Measurements from ENCODE around the gene HRNR. TPM values are rescaled to one million over a fixed set of nuclear protein-coding genes. Genes with fewer than 3 reads are reported as not detected.

Gene HRNR
- polyA plus RNA-seq, 1 of the 3 experiments (the other 2 are of a cell fraction), result not detected

- H3K27ac ChIP-seq (ENCODE audit: low read depth in 2 of 2, low read length in 1 of 2), result no peak overlapping the region
- H3K9me3 ChIP-seq, result no peaks in the 10 kb centered on the region
- H3K9me2 ChIP-seq, result no peaks in the 10 kb centered on the region
- H3K27me3 ChIP-seq (ENCODE audit: insufficient read depth), result no peaks in the 10 kb centered on the region
- H3K36me3 ChIP-seq (replicated peaks in 1 of 2; ENCODE audit: control insufficient read depth in 1 of 2, insufficient read depth in 2 of 2, low read length in 1 of 2), result no peaks in the 10 kb centered on the region
- WGBS (ENCODE audit: low lambda C conversion rate), result 4% methylated on average over 1 of the region's 1 CpG
- no peak for DNase-seq
- H3K4me3 ChIP-seq (ENCODE audit: low read depth in 2 of 2, low read length in 1 of 2), result no peak overlapping the region
- H3K79me2 ChIP-seq (ENCODE audit: insufficient read depth), result no peaks in the 10 kb centered on the region
- H2AFZ ChIP-seq (ENCODE audit: low read depth), result no peak overlapping the region
- H3K9ac ChIP-seq, result no peak overlapping the region
- CTCF ChIA-PET, result no interaction called here
- H3K4me1 ChIP-seq (ENCODE audit: control insufficient read depth in 1 of 2, insufficient read depth in 2 of 2, low read depth in 1 of 2, low read length in 1 of 2), result no peaks in the 10 kb centered on the region
- H4K20me1 ChIP-seq (ENCODE audit: insufficient read depth), result no peaks in the 10 kb centered on the region
- H3F3A ChIP-seq (replicated peaks; ENCODE audit: insufficient read depth), result no peaks in the 10 kb centered on the region
- H3K4me2 ChIP-seq, result no peak overlapping the region
- POLR2A ChIA-PET, result no interaction called here
- no peak for TF ChIP-seq POLR2AphosphoS5 (IDR thresholded peaks at IDR 0.05; ENCODE audit: low read depth, low read length)
- no peak for TF ChIP-seq RXRA (IDR thresholded peaks at IDR 0.05; ENCODE audit: borderline replicate concordance, low read depth)
- TF ChIP-seq TCF12 (IDR thresholded peaks at IDR 0.05), result no peak
- TF ChIP-seq IRF3 (IDR thresholded peaks at IDR 0.05; ENCODE audit: low read depth, low read length), result no peak
- no peak for TF ChIP-seq FOSL2 (IDR thresholded peaks at IDR 0.05; ENCODE audit: borderline replicate concordance, low read depth)
- TF ChIP-seq YY1 (IDR thresholded peaks at IDR 0.05; ENCODE audit: low read depth), result no peak
- TF ChIP-seq PBX3 (IDR thresholded peaks at IDR 0.05), result no peak
- no peak for TF ChIP-seq CHD2 (IDR thresholded peaks at IDR 0.05; ENCODE audit: low read length, partially characterized antibody)
- no peak for TF ChIP-seq RFX5 (IDR thresholded peaks at IDR 0.05; ENCODE audit: low read length)
- TF ChIP-seq USF2 (IDR thresholded peaks at IDR 0.05; ENCODE audit: borderline replicate concordance, low read depth, low read length), result no peak
- TF ChIP-seq ZBTB33 (IDR thresholded peaks at IDR 0.05; ENCODE audit: borderline replicate concordance, low read depth), result no peak
- no peak for TF ChIP-seq CTCF (IDR thresholded peaks at IDR 0.05)
- no peak for TF ChIP-seq REST (IDR thresholded peaks at IDR 0.05; ENCODE audit: low read depth, low read length)
- TF ChIP-seq RCOR1 (IDR thresholded peaks at IDR 0.05; ENCODE audit: low read length), result no peak
- TF ChIP-seq MAX (IDR thresholded peaks at IDR 0.05; ENCODE audit: low read depth), result no peak
- no peak for TF ChIP-seq MXI1 (IDR thresholded peaks at IDR 0.05; ENCODE audit: low read depth, low read length)
- no peak for TF ChIP-seq FOXM1 (IDR thresholded peaks at IDR 0.05; ENCODE audit: low read depth)
- TF ChIP-seq GATA2 (CRISPR knock-in tag; IDR thresholded peaks at IDR 0.05), result no peak
- TF ChIP-seq USF1 (IDR thresholded peaks at IDR 0.05; ENCODE audit: borderline replicate concordance, low read depth), result no peak
Measured at GRCh38 chr1:152237093-152237492, 13.1 kb upstream of the HRNR start.

All from SK-N-SH (cell line).